ENCODE measurements around the gene ZNF653.

DNA sequence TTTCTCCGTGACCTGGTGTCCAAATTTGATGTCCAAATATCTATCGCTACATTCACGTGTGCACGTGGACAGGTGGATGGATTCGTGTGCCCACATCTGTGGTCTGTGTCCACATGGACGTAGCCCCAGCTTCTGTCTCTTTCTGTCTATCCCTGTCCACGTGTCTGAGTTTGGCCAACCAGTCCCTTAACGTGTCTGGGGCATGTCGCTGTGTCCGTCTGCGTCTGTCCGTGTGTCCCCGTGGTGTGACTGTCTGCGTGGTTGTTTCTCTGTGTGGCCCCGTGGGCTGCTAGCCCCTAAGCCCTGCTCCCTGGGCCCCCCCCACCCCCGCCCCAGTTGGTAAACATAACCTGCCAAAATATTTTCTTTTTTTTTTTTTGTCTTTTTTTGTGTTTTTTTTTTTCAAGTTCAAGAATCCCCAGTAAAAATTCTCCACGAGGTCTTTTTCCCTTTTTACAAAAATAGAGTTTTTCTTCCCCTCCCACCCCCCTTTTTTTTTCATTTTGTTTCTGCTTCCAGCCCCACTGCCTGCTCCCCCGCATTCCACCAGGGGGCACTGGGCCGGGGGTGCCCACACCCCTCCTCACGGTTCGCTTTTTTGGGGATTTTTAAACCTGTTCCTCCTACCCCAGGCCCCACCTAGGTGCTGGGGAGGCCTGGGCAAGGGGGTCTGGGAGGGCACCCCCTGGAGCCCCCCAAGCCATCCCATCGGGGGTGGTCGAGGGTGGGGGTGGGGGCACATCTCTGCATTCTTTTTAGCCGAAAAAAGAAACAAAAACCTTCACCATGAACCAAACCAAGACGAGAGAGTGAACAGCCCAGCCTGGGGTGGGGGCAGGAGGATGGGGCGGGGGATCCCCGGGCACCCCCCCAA is 51.9 kb downstream of the ZNF653 start:
- TF ChIP-seq, protein P1, sequence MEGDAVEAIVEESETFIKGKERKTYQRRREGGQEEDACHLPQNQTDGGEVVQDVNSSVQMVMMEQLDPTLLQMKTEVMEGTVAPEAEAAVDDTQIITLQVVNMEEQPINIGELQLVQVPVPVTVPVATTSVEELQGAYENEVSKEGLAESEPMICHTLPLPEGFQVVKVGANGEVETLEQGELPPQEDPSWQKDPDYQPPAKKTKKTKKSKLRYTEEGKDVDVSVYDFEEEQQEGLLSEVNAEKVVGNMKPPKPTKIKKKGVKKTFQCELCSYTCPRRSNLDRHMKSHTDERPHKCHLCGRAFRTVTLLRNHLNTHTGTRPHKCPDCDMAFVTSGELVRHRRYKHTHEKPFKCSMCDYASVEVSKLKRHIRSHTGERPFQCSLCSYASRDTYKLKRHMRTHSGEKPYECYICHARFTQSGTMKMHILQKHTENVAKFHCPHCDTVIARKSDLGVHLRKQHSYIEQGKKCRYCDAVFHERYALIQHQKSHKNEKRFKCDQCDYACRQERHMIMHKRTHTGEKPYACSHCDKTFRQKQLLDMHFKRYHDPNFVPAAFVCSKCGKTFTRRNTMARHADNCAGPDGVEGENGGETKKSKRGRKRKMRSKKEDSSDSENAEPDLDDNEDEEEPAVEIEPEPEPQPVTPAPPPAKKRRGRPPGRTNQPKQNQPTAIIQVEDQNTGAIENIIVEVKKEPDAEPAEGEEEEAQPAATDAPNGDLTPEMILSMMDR (IDR thresholded peaks at IDR 0.05): peak in 4 of 12 donors; percentile 9 to 23 (median 12)
- no peak for TF ChIP-seq POLR2A (IDR thresholded peaks at IDR 0.05)

All from heart left ventricle (tissue), 13 donors.